HFFc6 (cell line): ENCODE results near the gene RSAD1. TPM values are rescaled to one million over a fixed set of nuclear protein-coding genes. Genes with fewer than 3 reads are reported as not detected.

Source experiments
- DNase-seq: peaks from one replicate; pipeline ENCODE4 v3.0.0-alpha.2; 2018
- H3K27ac Mint-ChIP-seq: 2 replicates; pipeline ENCODE4 v1.8.0; 2020; ENCODE audit warnings: mild to moderate bottlenecking, mixed read lengths
- H3K27me3 Mint-ChIP-seq: 2 replicates; pipeline ENCODE4 v1.8.0; 2021; ENCODE audit warnings: mild to moderate bottlenecking, moderate library complexity, mixed read lengths; ENCODE audit not compliant: insufficient read depth
- H3K36me3 Mint-ChIP-seq: 2 replicates; pipeline ENCODE4 v1.8.0; 2021; ENCODE audit warnings: low read depth, mixed read lengths
- H3K4me1 Mint-ChIP-seq: 2 replicates; pipeline ENCODE4 v1.8.0; 2020; ENCODE audit warnings: low read depth, mixed read lengths
- H3K4me3 Mint-ChIP-seq: 2 replicates; pipeline ENCODE4 v1.8.0; 2020; ENCODE audit warnings: mild to moderate bottlenecking, moderate library complexity, mixed read lengths
- H3K9me3 Mint-ChIP-seq: 2 replicates; pipeline ENCODE4 v1.8.0; 2020; ENCODE audit warnings: mild to moderate bottlenecking, mixed read lengths
- CTCF ChIP-seq: fragments of 200-600 bp; sonication (generic); IDR thresholded peaks from 2 replicates; pipeline ENCODE4 v1.5.0; 2021; ENCODE audit warnings: antibody characterized with exemption, mild to moderate bottlenecking
- total RNA-seq, 6 experiments: library from RNA; stranded (reverse); fragmentation: NEBNext Ultra II Directional; extraction: Animal tissue kit (Norgen Biotek cat#: 25700); gene quantifications; 2 replicates in 1 of 6; 3 replicates in 5 of 6; pipeline ENCODE4 v1.2.3, GENCODE V29; 2021

Gene RSAD1
- total RNA-seq, 6 experiments from 2014 or later, result 14.9 to 20.4 (median 17.5) TPM

GRCh38 chr17:50445730-50446325 is 32.8 kb upstream of the RSAD1 start:
- DNase-seq, result no peak
- no peak overlapping the region for H3K4me3 Mint-ChIP-seq
- H3K4me1 Mint-ChIP-seq, result peaks cover 5% of the 10 kb centered on the region
- TF ChIP-seq CTCF, result no peak
- H3K27ac Mint-ChIP-seq, result no peak overlapping the region
- no peaks in the 10 kb centered on the region for H3K27me3 Mint-ChIP-seq
- no peaks in the 10 kb centered on the region for H3K36me3 Mint-ChIP-seq
- no peaks in the 10 kb centered on the region for H3K9me3 Mint-ChIP-seq

- no peaks in the 10 kb centered on the region for H3K9me3 Mint-ChIP-seq
- TF ChIP-seq CTCF, result no peak
- no peak for DNase-seq
- no peaks in the 10 kb centered on the region for H3K27me3 Mint-ChIP-seq
- H3K27ac Mint-ChIP-seq, result no peak overlapping the region
- H3K4me3 Mint-ChIP-seq, result no peak overlapping the region
- H3K4me1 Mint-ChIP-seq, result peaks cover 15% of the 10 kb centered on the region
- H3K36me3 Mint-ChIP-seq, result no peaks in the 10 kb centered on the region
Observed at GRCh38 chr17:50447870-50448595, 30.6 kb upstream of the RSAD1 start.

- no peak for DNase-seq
- no peak overlapping the region for H3K4me3 Mint-ChIP-seq
- no peaks in the 10 kb centered on the region for H3K9me3 Mint-ChIP-seq
- peaks cover 10% of the 10 kb centered on the region; the same call in 1 of the 2 replicates for H3K4me1 Mint-ChIP-seq
- H3K36me3 Mint-ChIP-seq, result no peaks in the 10 kb centered on the region
- H3K27ac Mint-ChIP-seq, result no peak overlapping the region
- H3K27me3 Mint-ChIP-seq, result no peaks in the 10 kb centered on the region
- TF ChIP-seq CTCF, result no peak
Observed at GRCh38 chr17:50448643-50449042, 30.0 kb upstream of the RSAD1 start.

GRCh38 chr17:50451943-50452629 is 26.6 kb upstream of the RSAD1 start:
- no peak for DNase-seq
- Mint-ChIP-seq H3K4me3 (no peak overlapping the region), H3K27ac (no peak overlapping the region), H3K4me1 (peaks cover 10% of the 10 kb centered on the region; the same call in 1 of the 2 replicates), H3K9me3 (no peaks in the 10 kb centered on the region), H3K27me3 (no peaks in the 10 kb centered on the region), H3K36me3 (no peaks in the 10 kb centered on the region; the same call in 1 of the 2 replicates)
- no peak for TF ChIP-seq CTCF

GRCh38 chr17:50452630-50453300 is 25.9 kb upstream of the RSAD1 start:
- Mint-ChIP-seq H3K27me3 (no peaks in the 10 kb centered on the region), H3K36me3 (no peaks in the 10 kb centered on the region; the same call in 1 of the 2 replicates), H3K9me3 (no peaks in the 10 kb centered on the region), H3K4me1 (peaks cover 10% of the 10 kb centered on the region; the same call in 1 of the 2 replicates), H3K27ac (no peak overlapping the region), H3K4me3 (no peak overlapping the region)
- DNase-seq, result peak; percentile 25
- TF ChIP-seq CTCF, result no peak
